Measurements from ENCODE around the gene B4GALT6. TPM values are rescaled to one million over a fixed set of nuclear protein-coding genes. Genes with fewer than 3 reads are reported as not detected.

The B4GALT6 gene
- total and polyA plus RNA-seq, 9 of the 15 experiments (the other 6 are each of a cell fraction or from before 2014, with no cell fraction given), result 0.03 to 0.27 (median 0.08) TPM

- FAIRE-seq (no peak), DNase-seq (ENCODE audit: extremely low read depth in 1 of 4, low spot score in 3 of 4) (no peak), ATAC-seq (no peak)
- in situ Hi-C loops (cut with MboI) (no loop called here), intact Hi-C loops (cut with micrococcal nuclease) (no loop called here)
- no peaks in the 10 kb centered on the region for H3K79me2 ChIP-seq (ENCODE audit: control insufficient read depth, insufficient read depth, low read length)
- whole genome bisulfite sequencing (ENCODE audit: insufficient coverage, low coverage, missing lambda C conversion rate), result 57% methylated on average over 1 of the region's 1 CpG
- no peak overlapping the region for H2AFZ ChIP-seq (ENCODE audit: low read depth, low read length)
- no peak overlapping the region for H3K9ac ChIP-seq (ENCODE audit: insufficient read depth in 1 of 2, low read depth in 2 of 2, low read length in 2 of 2)
- H3K4me3 ChIP-seq, result no peak overlapping the region
- H3K4me2 ChIP-seq (ENCODE audit: insufficient read depth, low read length), result no peak overlapping the region
- no peak overlapping the region for H3K27ac ChIP-seq (ENCODE audit: extremely low read depth, low read depth, low read length)
- no peak for TF ChIP-seq ARNT (IDR thresholded peaks at IDR 0.05)
- TF ChIP-seq CEBPB (tag; IDR thresholded peaks at IDR 0.05), result peak; percentile 64
- TF ChIP-seq CREB3 (tag; conservative IDR thresholded peaks at IDR 0.05; ENCODE audit: low read depth), result no peak
- no peak for TF ChIP-seq E2F5 (CRISPR knock-in tag; IDR thresholded peaks at IDR 0.05)
- no peak for TF ChIP-seq CEBPG (CRISPR knock-in tag; IDR thresholded peaks at IDR 0.05)
- peak in 1 of 2 experiments; percentile 89; a peak in 2 of 4 replicates for TF ChIP-seq CEBPG (tag; conservative IDR thresholded peaks at IDR 0.05 in 1 of 2, IDR thresholded peaks at IDR 0.05 in 1 of 2)
- H3K4me1 ChIP-seq (replicated peaks in 1 of 2; ENCODE audit: control insufficient read depth in 2 of 2, insufficient read depth in 2 of 2, low read length in 2 of 2), result peaks cover 0 to 16% of the 10 kb centered on the region in 2 experiments; a peak in 2 of 5 replicates
- no peaks in the 10 kb centered on the region for H4K20me1 ChIP-seq (replicated peaks; ENCODE audit: control insufficient read depth, insufficient read depth, low read length)
- H3K9me3 ChIP-seq (replicated peaks; ENCODE audit: control insufficient read depth, insufficient read depth, low read depth, low read length), result no peaks in the 10 kb centered on the region
- ChIA-PET CTCF (ENCODE audit: low intra/inter-chr PET ratio) (no interaction called here), POLR2A (no interaction called here)
- H3K27me3 ChIP-seq (ENCODE audit: control insufficient read depth in 2 of 2, insufficient read depth in 2 of 2, low read length in 2 of 2), result no peaks in the 10 kb centered on the region
- no TSS peak for BruUV-seq (replicated peaks)
- H3K9me1 ChIP-seq (ENCODE audit: control insufficient read depth, insufficient read depth, low read length), result no peaks in the 10 kb centered on the region
- no peaks in the 10 kb centered on the region for H3K36me3 ChIP-seq (ENCODE audit: control insufficient read depth, insufficient read depth, low read length)
Measured at GRCh38 chr18:31701744-31702143, 17.4 kb upstream of the B4GALT6 start.
